ENCODE data around the gene NAA25. TPM values are rescaled to one million over a fixed set of nuclear protein-coding genes. Genes with fewer than 3 reads are reported as not detected.
A peak's percentile ranks its signal among the peaks of the same experiment; 100 is the strongest.

Gene NAA25
- total and polyA plus RNA-seq, 7 donors = 10.9 to 46.5 (median 28.1) TPM

GRCh38 chr12:112022241-112023016 is 86.2 kb downstream of the NAA25 start:
- peak in 2 of 4 donors; percentile 6 to 40 for ATAC-seq
- Histone ChIP-seq H3K9me3 (no peaks in the 10 kb centered on the region), H3K27me3 (ENCODE audit: insufficient read depth in 3 of 3, low read length in 2 of 3) (no peaks in the 10 kb centered on the region), H3K36me3 (ENCODE audit: insufficient read depth in 1 of 2, low read depth in 1 of 2) (peaks cover 5 to 76% of the 10 kb centered on the region in 2 donors), H3K4me3 (no peak overlapping the region), H3K27ac (no peak overlapping the region), H3K4me1 (peaks cover 12% of the 10 kb centered on the region)
- 83 to 91% (median 86%) methylated on average over 11 of the region's 11 CpGs for WGBS, 3 donors
- TF ChIP-seq CTCF (IDR thresholded peaks at IDR 0.05) = no peak
- DNase-seq = no peak
- intact Hi-C loops (cut with DNase I) = no loop called here

GRCh38 chr12:112020947-112021457 is 87.6 kb downstream of the NAA25 start:
- H3K27ac ChIP-seq = no peak overlapping the region
- no peak overlapping the region for H3K4me3 ChIP-seq
- H3K36me3 ChIP-seq (ENCODE audit: insufficient read depth in 1 of 2, low read depth in 1 of 2) = peaks cover 4 to 78% of the 10 kb centered on the region in 2 donors
- H3K27me3 ChIP-seq (ENCODE audit: insufficient read depth in 3 of 3, low read length in 2 of 3) = no peaks in the 10 kb centered on the region
- ATAC-seq (no peak), DNase-seq (no peak)
- peaks cover 12% of the 10 kb centered on the region for H3K4me1 ChIP-seq
- no peak for TF ChIP-seq CTCF (IDR thresholded peaks at IDR 0.05)
- H3K9me3 ChIP-seq = no peaks in the 10 kb centered on the region
- 86 to 89% (median 88%) methylated on average over 8 of the region's 8 CpGs for WGBS, 3 donors
- intact Hi-C loops (cut with DNase I) = no loop called here

GRCh38 chr12:112018571-112019237 is 89.9 kb downstream of the NAA25 start:
- WGBS, 3 donors = 65 to 85% (median 67%) methylated on average over 2 of the region's 2 CpGs

GRCh38 chr12:112017041-112017440 is 91.5 kb downstream of the NAA25 start:
- Histone ChIP-seq H3K4me1 (peaks cover 21% of the 10 kb centered on the region), H3K36me3 (ENCODE audit: insufficient read depth in 1 of 2, low read depth in 1 of 2) (peaks cover 3 to 47% of the 10 kb centered on the region in 2 donors), H3K4me3 (no peak overlapping the region), H3K27ac (no peak overlapping the region), H3K9me3 (no peaks in the 10 kb centered on the region), H3K27me3 (ENCODE audit: insufficient read depth in 3 of 3, low read length in 2 of 3) (no peaks in the 10 kb centered on the region)
- DNase-seq = no peak
- ATAC-seq = no peak
- WGBS, 3 donors = 68 to 77% (median 75%) methylated on average over 1 of the region's 1 CpG
- no peak for TF ChIP-seq CTCF (IDR thresholded peaks at IDR 0.05)
- intact Hi-C loops (cut with DNase I) = no loop called here

More at GRCh38 chr12:112018571-112019237, 89.9 kb downstream of the NAA25 start:
- ATAC-seq (peak in 2 of 4 donors; percentile 50 to 59), DNase-seq (no peak)
- H3K9me3 ChIP-seq = no peaks in the 10 kb centered on the region
- H3K36me3 ChIP-seq (ENCODE audit: insufficient read depth in 1 of 2, low read depth in 1 of 2) = peaks cover 3 to 63% of the 10 kb centered on the region in 2 donors
- no peak overlapping the region for H3K27ac ChIP-seq
- no peak overlapping the region for H3K4me3 ChIP-seq
- peaks cover 19% of the 10 kb centered on the region for H3K4me1 ChIP-seq
- no peaks in the 10 kb centered on the region for H3K27me3 ChIP-seq (ENCODE audit: insufficient read depth in 3 of 3, low read length in 2 of 3)
- no peak for TF ChIP-seq CTCF (IDR thresholded peaks at IDR 0.05)
- intact Hi-C loops (cut with DNase I) = no loop called here
